GM12878 (cell line): ENCODE measurements around the gene SLC35A5. TPM values are rescaled to one million over a fixed set of nuclear protein-coding genes. Genes with fewer than 3 reads are reported as not detected.

ENCODE experiments used
- ATAC-seq: fragments of 200-7000 bp; cut with Tn5 transposase; 3 replicates; pipeline ENCODE4 v1.9.1; 2020; ENCODE audit warnings: mild to moderate bottlenecking, moderate library complexity
- BruUV-seq: library from RNA; stranded (reverse); fragments of 400-500 nt; replicated peaks from 2 replicates; lab custom pipeline; 2021; lab: Mats Ljungman, UMichigan
- CTCF ChIA-PET: fragments of 300-600 bp; sonication (Branson Sonifier 250); formaldehyde crosslinking; extraction: SDS; loops from one replicate; lab custom pipeline; 2021; ENCODE audit warnings: inconsistent platforms; lab: Yijun Ruan, JAX
- POLR2A ChIA-PET: fragments of 350-600 bp; formaldehyde crosslinking; extraction: SDS; loops from one replicate; lab custom pipeline; 2021; ENCODE audit warnings: inconsistent platforms; lab: Charles Lee
- RAD21 ChIA-PET: fragments of 300-600 bp; sonication (Branson Sonifier 250); formaldehyde crosslinking; loops from one replicate; lab custom pipeline; 2023; ENCODE audit warnings: antibody characterized with exemption; ENCODE audit not compliant: unreplicated experiment; lab: Charles Lee
- SMC1A ChIA-PET: fragments of 300-600 bp; sonication (Branson Sonifier 250); formaldehyde crosslinking; loops from one replicate; lab custom pipeline; 2023; ENCODE audit not compliant: unreplicated experiment, uncharacterized antibody; lab: Charles Lee
- DNase-seq: peaks from one replicate; pipeline ENCODE4 v3.0.0-alpha.2; 2011; ENCODE audit warnings: low read depth, low spot score
- FAIRE-seq: peaks from 3 replicates; lab custom pipeline; 2011; peaks lifted over from hg19 to GRCh38; lab: Jason Lieb, UNC
- H2AFZ ChIP-seq: 2 replicates; pipeline ENCODE4 v1.6.0; 2011; ENCODE audit warnings: low read depth, low read length, control low read depth; ENCODE audit not compliant: control insufficient read depth
- H3K27ac ChIP-seq: 2 replicates; pipeline ENCODE4 v1.5.1; 2011; ENCODE audit warnings: control low read depth; ENCODE audit not compliant: control insufficient read depth, insufficient read depth
- H3K27me3 ChIP-seq, 2 experiments: replicated peaks in 1 of 2; 2 replicates each; pipeline versions ENCODE4 v1.6.0 to v1.6.1; 2011; ENCODE audit warnings: low read length in 1 of 2; ENCODE audit not compliant: control insufficient read depth in 2 of 2, insufficient read depth in 2 of 2
- H3K36me3 ChIP-seq, 2 experiments: 2 replicates each; pipeline ENCODE4 v1.5.1; 2011; ENCODE audit warnings: low read length in 1 of 2; ENCODE audit not compliant: control insufficient read depth in 2 of 2, insufficient read depth in 2 of 2
- H3K4me1 ChIP-seq: 2 replicates; pipeline ENCODE4 v1.6.1; 2011; ENCODE audit warnings: mild to moderate bottlenecking, low read length, moderate library complexity, mixed read lengths; ENCODE audit not compliant: control insufficient read depth, insufficient read depth
- H3K4me2 ChIP-seq: 2 replicates; pipeline ENCODE4 v1.6.0; 2011; ENCODE audit warnings: control low read depth; ENCODE audit not compliant: control insufficient read depth, insufficient read depth
- H3K4me3 ChIP-seq: fragments of 200-600 bp; sonication (generic); 2 replicates; pipeline ENCODE4 v1.5.1; 2016
- H3K79me2 ChIP-seq: 2 replicates; pipeline ENCODE4 v1.6.0; 2011; ENCODE audit warnings: low read length; ENCODE audit not compliant: control insufficient read depth, insufficient read depth
- H3K9ac ChIP-seq: 2 replicates; pipeline ENCODE4 v1.8.0; 2011; ENCODE audit warnings: low read length, control low read depth, mixed read lengths; ENCODE audit not compliant: control insufficient read depth, insufficient read depth
- H3K9me3 ChIP-seq: replicated peaks from 3 replicates; pipeline ENCODE4 v1.5.1; 2011; ENCODE audit warnings: mild to moderate bottlenecking, low read length; ENCODE audit not compliant: control insufficient read depth, insufficient read depth
- H4K20me1 ChIP-seq: 2 replicates; pipeline ENCODE4 v1.6.0; 2011; ENCODE audit not compliant: control insufficient read depth, insufficient read depth
- SMAD5 ChIP-seq: IDR thresholded peaks from 2 replicates; pipeline ENCODE4 v1.6.1; 2016; ENCODE audit warnings: antibody characterized with exemption, low read depth
- TARDBP ChIP-seq: IDR thresholded peaks from 2 replicates; pipeline ENCODE4 v1.6.1; 2016; ENCODE audit warnings: borderline replicate concordance
- TCF12 ChIP-seq: IDR thresholded peaks from 2 replicates; pipeline ENCODE4 v1.6.1; 2011; ENCODE audit warnings: low read depth, mild to moderate bottlenecking, low read length
- ZZZ3 ChIP-seq: IDR thresholded peaks from 2 replicates; pipeline ENCODE4 v1.6.1; 2011; ENCODE audit warnings: low read depth; ENCODE audit not compliant: control insufficient read depth, insufficient read length
- WGBS: methylation state at CpG from one replicate; pipeline ENCODE4 v1.1.6; 2016; ENCODE audit warnings: low lambda C conversion rate; ENCODE audit not compliant: insufficient replicate concordance, insufficient coverage; ENCODE audit errors: missing lambda C conversion rate; 5-methylcytosine and 5-hydroxymethylcytosine counted together
- in situ Hi-C: fragments of 300-500 bp; cut with MboI; formaldehyde crosslinking; loops from 9 replicates; pipeline ENCODE4 v1.14.3; 2018; ENCODE audit warnings: mixed read lengths
- intact Hi-C: fragments of 100-400 bp; cut with micrococcal nuclease; formaldehyde crosslinking; loops from one replicate; pipeline ENCODE4 v1.14.2; 2022; ENCODE audit not compliant: unreplicated experiment
- polyA plus RNA-seq, 11 experiments: library from polyadenylated mRNA; depleted of rRNA in 4 of 11; unstranded in 6 of 11; stranded (reverse) in 5 of 11; fragments of >200 nt; fragmentation: Nextera tagmentation in 4 of 11; fragmentation: Illumina TruSeq in 1 of 11; extraction: Ambion mirVana in 4 of 11; extraction: Trizol in 1 of 11; gene quantifications; 1 replicate in 1 of 11; 2 replicates in 10 of 11; pipeline versions ENCODE4 v1.2.1 to v1.2.3, GENCODE V29; 2011 to 2016; ENCODE audit warnings: inconsistent platforms in 2 of 11, missing spikeins in 2 of 11, low read depth in 1 of 11
- total RNA-seq, 4 experiments: library from RNA; depleted of rRNA in 3 of 4; stranded (reverse); fragments of >200 nt in 3 of 4; fragmentation: Illumina TruSeq in 1 of 4; extraction: Trizol in 1 of 4; gene quantifications; 2 replicates each; pipeline versions ENCODE4 v1.2.1 to v1.2.3, GENCODE V29; 2013 to 2021
- TF ChIP-seq, protein P1 (sequence below): fragments of 450-650 bp; IDR thresholded peaks from 2 replicates; pipeline ENCODE4 v1.6.1; 2017; ENCODE audit warnings: borderline replicate concordance
- TF ChIP-seq, protein P2 (sequence below): fragments of 450-650 bp; IDR thresholded peaks from 2 replicates; pipeline ENCODE4 v1.6.1; 2016; ENCODE audit warnings: mild to moderate bottlenecking, moderate library complexity, borderline replicate concordance
- TF ChIP-seq, protein P3 (sequence below): fragments of 450-650 bp; IDR thresholded peaks from 2 replicates; pipeline ENCODE4 v1.6.1; 2018; ENCODE audit warnings: borderline replicate concordance, mild to moderate bottlenecking; ENCODE audit not compliant: partially characterized antibody

SLC35A5 gene
- total and polyA plus RNA-seq, 10 of the 15 experiments (the other 5 are each of a cell fraction or from before 2014, with no cell fraction given), result 10.9 to 38.1 (median 16.0) TPM

- Histone ChIP-seq H4K20me1 (no peaks in the 10 kb centered on the region), H3K4me2 (no peak overlapping the region), H3K36me3 (no peaks in the 10 kb centered on the region), H3K27ac (no peak overlapping the region), H3K4me3 (no peak overlapping the region), H3K4me1 (no peaks in the 10 kb centered on the region; the same call in 1 of the 2 replicates), H3K9ac (no peak overlapping the region), H3K27me3 (peaks cover 0 to 5% of the 10 kb centered on the region in 2 experiments; a peak in 3 of 4 replicates), H2AFZ (no peak overlapping the region), H3K9me3 (no peaks in the 10 kb centered on the region), H3K79me2 (no peaks in the 10 kb centered on the region)
- ChIA-PET SMC1A (interaction anchor here (0.8 kb wide), 1 partner anchor 34 kb away, joined by 3 read pairs; no protein-coding TSS in a partner anchor), RAD21 (no interaction called here), CTCF (interaction anchor here (1.3 to 1.6 kb wide), 2 partner anchors 10 to 34 kb away, joined by 4 to 6 read pairs; no protein-coding TSS in a partner anchor), POLR2A (no interaction called here)
- ATAC-seq (no peak), DNase-seq (no peak), FAIRE-seq (no peak)
- WGBS, result 69% methylated on average over 7 of the region's 7 CpGs
- TF ChIP-seq TCF12, result no peak
- no peak for TF ChIP-seq ZZZ3
- BruUV-seq, result no TSS peak
- in situ Hi-C loops, result no loop called here
- intact Hi-C loops, result no loop called here
Observed at GRCh38 chr3:112615989-112616731, 54.3 kb downstream of the SLC35A5 start.

DNA sequence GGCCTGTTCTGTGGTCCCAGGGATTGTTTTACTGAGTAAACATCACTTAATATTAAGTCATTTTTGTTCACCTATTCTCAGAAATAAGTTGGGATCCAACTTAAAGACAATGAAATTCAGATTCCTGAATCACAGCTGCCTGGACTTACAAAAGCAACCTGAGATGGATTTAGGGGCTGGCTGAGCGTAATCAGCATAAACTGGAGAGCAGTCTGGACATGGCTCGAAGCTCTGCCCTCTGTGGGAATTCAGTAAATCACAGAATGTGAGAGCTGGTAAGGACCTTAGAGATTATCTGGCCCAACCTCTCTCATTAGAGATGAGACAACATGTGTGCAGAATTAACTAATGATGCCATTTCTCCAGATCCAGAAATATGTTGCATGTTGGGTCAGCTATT, 55.4 kb downstream of the SLC35A5 start:
- BruUV-seq, result no TSS peak
- Histone ChIP-seq H4K20me1 (no peaks in the 10 kb centered on the region), H3K27ac (no peak overlapping the region), H3K4me2 (no peak overlapping the region), H3K9ac (no peak overlapping the region), H2AFZ (no peak overlapping the region), H3K27me3 (peaks cover 0 to 11% of the 10 kb centered on the region in 2 experiments; a peak in 3 of 4 replicates), H3K4me1 (no peaks in the 10 kb centered on the region; the same call in 1 of the 2 replicates), H3K79me2 (no peaks in the 10 kb centered on the region), H3K9me3 (no peaks in the 10 kb centered on the region), H3K36me3 (no peaks in the 10 kb centered on the region), H3K4me3 (no peak overlapping the region)
- 66% methylated on average over 2 of the region's 2 CpGs for WGBS
- no peak for ATAC-seq
- ChIA-PET POLR2A (no interaction called here), CTCF (interaction anchor here (1.3 to 1.6 kb wide), 2 partner anchors 11 to 35 kb away, joined by 4 to 6 read pairs; no protein-coding TSS in a partner anchor), RAD21 (no interaction called here), SMC1A (interaction anchor here (1.4 kb wide), 1 partner anchor 11 kb away, joined by 3 read pairs; no protein-coding TSS in a partner anchor)
- no peak for DNase-seq
- FAIRE-seq, result no peak
- in situ Hi-C loops (no loop called here), intact Hi-C loops (no loop called here)
- TF ChIP-seq, protein P1, sequence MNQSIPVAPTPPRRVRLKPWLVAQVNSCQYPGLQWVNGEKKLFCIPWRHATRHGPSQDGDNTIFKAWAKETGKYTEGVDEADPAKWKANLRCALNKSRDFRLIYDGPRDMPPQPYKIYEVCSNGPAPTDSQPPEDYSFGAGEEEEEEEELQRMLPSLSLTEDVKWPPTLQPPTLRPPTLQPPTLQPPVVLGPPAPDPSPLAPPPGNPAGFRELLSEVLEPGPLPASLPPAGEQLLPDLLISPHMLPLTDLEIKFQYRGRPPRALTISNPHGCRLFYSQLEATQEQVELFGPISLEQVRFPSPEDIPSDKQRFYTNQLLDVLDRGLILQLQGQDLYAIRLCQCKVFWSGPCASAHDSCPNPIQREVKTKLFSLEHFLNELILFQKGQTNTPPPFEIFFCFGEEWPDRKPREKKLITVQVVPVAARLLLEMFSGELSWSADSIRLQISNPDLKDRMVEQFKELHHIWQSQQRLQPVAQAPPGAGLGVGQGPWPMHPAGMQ, result no peak
- TF ChIP-seq SMAD5 (no peak), TARDBP (no peak)
- TF ChIP-seq, protein P2, sequence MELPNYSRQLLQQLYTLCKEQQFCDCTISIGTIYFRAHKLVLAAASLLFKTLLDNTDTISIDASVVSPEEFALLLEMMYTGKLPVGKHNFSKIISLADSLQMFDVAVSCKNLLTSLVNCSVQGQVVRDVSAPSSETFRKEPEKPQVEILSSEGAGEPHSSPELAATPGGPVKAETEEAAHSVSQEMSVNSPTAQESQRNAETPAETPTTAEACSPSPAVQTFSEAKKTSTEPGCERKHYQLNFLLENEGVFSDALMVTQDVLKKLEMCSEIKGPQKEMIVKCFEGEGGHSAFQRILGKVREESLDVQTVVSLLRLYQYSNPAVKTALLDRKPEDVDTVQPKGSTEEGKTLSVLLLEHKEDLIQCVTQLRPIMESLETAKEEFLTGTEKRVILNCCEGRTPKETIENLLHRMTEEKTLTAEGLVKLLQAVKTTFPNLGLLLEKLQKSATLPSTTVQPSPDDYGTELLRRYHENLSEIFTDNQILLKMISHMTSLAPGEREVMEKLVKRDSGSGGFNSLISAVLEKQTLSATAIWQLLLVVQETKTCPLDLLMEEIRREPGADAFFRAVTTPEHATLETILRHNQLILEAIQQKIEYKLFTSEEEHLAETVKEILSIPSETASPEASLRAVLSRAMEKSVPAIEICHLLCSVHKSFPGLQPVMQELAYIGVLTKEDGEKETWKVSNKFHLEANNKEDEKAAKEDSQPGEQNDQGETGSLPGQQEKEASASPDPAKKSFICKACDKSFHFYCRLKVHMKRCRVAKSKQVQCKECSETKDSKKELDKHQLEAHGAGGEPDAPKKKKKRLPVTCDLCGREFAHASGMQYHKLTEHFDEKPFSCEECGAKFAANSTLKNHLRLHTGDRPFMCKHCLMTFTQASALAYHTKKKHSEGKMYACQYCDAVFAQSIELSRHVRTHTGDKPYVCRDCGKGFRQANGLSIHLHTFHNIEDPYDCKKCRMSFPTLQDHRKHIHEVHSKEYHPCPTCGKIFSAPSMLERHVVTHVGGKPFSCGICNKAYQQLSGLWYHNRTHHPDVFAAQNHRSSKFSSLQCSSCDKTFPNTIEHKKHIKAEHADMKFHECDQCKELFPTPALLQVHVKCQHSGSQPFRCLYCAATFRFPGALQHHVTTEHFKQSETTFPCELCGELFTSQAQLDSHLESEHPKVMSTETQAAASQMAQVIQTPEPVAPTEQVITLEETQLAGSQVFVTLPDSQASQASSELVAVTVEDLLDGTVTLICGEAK, result no peak
- TF ChIP-seq, protein P3, sequence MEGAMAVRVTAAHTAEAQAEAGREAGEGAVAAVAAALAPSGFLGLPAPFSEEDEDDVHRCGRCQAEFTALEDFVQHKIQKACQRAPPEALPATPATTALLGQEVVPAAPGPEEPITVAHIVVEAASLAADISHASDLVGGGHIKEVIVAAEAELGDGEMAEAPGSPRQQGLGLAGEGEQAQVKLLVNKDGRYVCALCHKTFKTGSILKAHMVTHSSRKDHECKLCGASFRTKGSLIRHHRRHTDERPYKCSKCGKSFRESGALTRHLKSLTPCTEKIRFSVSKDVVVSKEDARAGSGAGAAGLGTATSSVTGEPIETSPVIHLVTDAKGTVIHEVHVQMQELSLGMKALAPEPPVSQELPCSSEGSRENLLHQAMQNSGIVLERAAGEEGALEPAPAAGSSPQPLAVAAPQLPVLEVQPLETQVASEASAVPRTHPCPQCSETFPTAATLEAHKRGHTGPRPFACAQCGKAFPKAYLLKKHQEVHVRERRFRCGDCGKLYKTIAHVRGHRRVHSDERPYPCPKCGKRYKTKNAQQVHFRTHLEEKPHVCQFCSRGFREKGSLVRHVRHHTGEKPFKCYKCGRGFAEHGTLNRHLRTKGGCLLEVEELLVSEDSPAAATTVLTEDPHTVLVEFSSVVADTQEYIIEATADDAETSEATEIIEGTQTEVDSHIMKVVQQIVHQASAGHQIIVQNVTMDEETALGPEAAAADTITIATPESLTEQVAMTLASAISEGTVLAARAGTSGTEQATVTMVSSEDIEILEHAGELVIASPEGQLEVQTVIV, result no peak
